Upper lobe of left lung (tissue), 4 donors: ENCODE measurements around the gene RAET1E.

Source experiments
- CTCF ChIP-seq, 6 experiments: fragments of 450-650 bp in 4 of 6; fragments of 200-600 bp in 2 of 6; sonication (generic) in 2 of 6; IDR thresholded peaks; one replicate each; pipeline ENCODE4 v1.5.1; 2016 to 2019; ENCODE audit warnings: antibody characterized with exemption in 6 of 6
- EP300 ChIP-seq, 4 donors: sonication (generic); formaldehyde crosslinking; IDR thresholded peaks; one replicate each; pipeline ENCODE4 v1.5.1; 2017; ENCODE audit warnings: antibody characterized with exemption in 4 of 4, control low read depth in 2 of 4
- POLR2A ChIP-seq, 4 donors: fragments of 450-650 bp; IDR thresholded peaks; one replicate each; pipeline ENCODE4 v1.5.1; 2016 to 2017; ENCODE audit warnings: antibody characterized with exemption in 4 of 4, mild to moderate bottlenecking in 2 of 4
- POLR2AphosphoS5 ChIP-seq, 2 donors: sonication (generic); formaldehyde crosslinking; IDR thresholded peaks; one replicate each; pipeline ENCODE4 v1.5.1; 2017; ENCODE audit warnings: antibody characterized with exemption in 2 of 2

GRCh38 chr6:149910721-149911151, 12.8 kb upstream of the RAET1E start:
- TF ChIP-seq EP300 (IDR thresholded peaks at IDR 0.05), result no peak
- TF ChIP-seq CTCF (IDR thresholded peaks at IDR 0.05), result no peak
- TF ChIP-seq POLR2AphosphoS5 (IDR thresholded peaks at IDR 0.05), result no peak
- TF ChIP-seq POLR2A (IDR thresholded peaks at IDR 0.05), result no peak
